Endodermal cell (in vitro differentiated cells): ENCODE results near the gene LNX1. TPM values are rescaled to one million over a fixed set of nuclear protein-coding genes. Genes with fewer than 3 reads are reported as not detected.

Source experiments
- DNase-seq: peaks from one replicate; pipeline ENCODE4 v3.0.0-alpha.2; 2017
- H3K27ac ChIP-seq: 2 replicates; pipeline ENCODE4 v1.5.1; 2013; ENCODE audit warnings: mild to moderate bottlenecking, low read depth, low read length, moderate library complexity
- H3K27me3 ChIP-seq: 2 replicates; pipeline ENCODE4 v1.6.1; 2013; ENCODE audit warnings: mild to moderate bottlenecking, low read length, moderate library complexity; ENCODE audit not compliant: insufficient read depth, control insufficient read depth, poor library complexity, severe bottlenecking
- H3K36me3 ChIP-seq: 2 replicates; pipeline ENCODE4 v1.7.0; 2013; ENCODE audit warnings: mild to moderate bottlenecking, low read length, moderate library complexity; ENCODE audit not compliant: control insufficient read depth, insufficient read depth
- H3K4me1 ChIP-seq: one replicate; pipeline ENCODE4 v1.7.0; 2013; ENCODE audit warnings: low read length; ENCODE audit not compliant: control insufficient read depth, insufficient read depth
- H3K4me3 ChIP-seq: 2 replicates; pipeline ENCODE4 v1.5.1; 2013; ENCODE audit warnings: mild to moderate bottlenecking, low read length, moderate library complexity
- H3K9ac ChIP-seq: 2 replicates; pipeline ENCODE4 v1.6.1; 2013; ENCODE audit warnings: mild to moderate bottlenecking, low read length, moderate library complexity; ENCODE audit not compliant: poor library complexity, severe bottlenecking; ENCODE audit errors: extremely low read depth
- H3K9me3 ChIP-seq: 2 replicates; pipeline ENCODE4 v1.6.1; 2013; ENCODE audit warnings: mild to moderate bottlenecking, low read length, moderate library complexity; ENCODE audit not compliant: control insufficient read depth
- H3K27ac Mint-ChIP-seq: 2 replicates; pipeline ENCODE4 v1.8.0; 2020; ENCODE audit warnings: mixed read lengths
- H3K27me3 Mint-ChIP-seq: 2 replicates; pipeline ENCODE4 v1.8.0; 2021; ENCODE audit warnings: mild to moderate bottlenecking, mixed read lengths; ENCODE audit not compliant: insufficient read depth
- H3K36me3 Mint-ChIP-seq: 2 replicates; pipeline ENCODE4 v1.8.0; 2020; ENCODE audit warnings: low read depth, mixed read lengths
- H3K4me1 Mint-ChIP-seq: 2 replicates; pipeline ENCODE4 v1.8.0; 2020; ENCODE audit warnings: mixed read lengths
- H3K4me3 Mint-ChIP-seq: 2 replicates; pipeline ENCODE4 v1.8.0; 2020; ENCODE audit warnings: mild to moderate bottlenecking, moderate library complexity, mixed read lengths
- H3K9me3 Mint-ChIP-seq: 2 replicates; pipeline ENCODE4 v1.8.0; 2020; ENCODE audit warnings: mild to moderate bottlenecking, mixed read lengths
- CTCF ChIP-seq: fragments of 200-600 bp; sonication (generic); conservative IDR thresholded peaks from 2 replicates; pipeline ENCODE4 v1.5.0; 2021; ENCODE audit warnings: antibody characterized with exemption, mild to moderate bottlenecking
- WGBS, 2 experiments: methylation state at CpG; one replicate each; pipeline versions ENCODE4 v1.1.5 to v1.1.7; 2013; ENCODE audit warnings: missing lambda C conversion rate in 2 of 2, mixed read lengths in 1 of 2; ENCODE audit not compliant: insufficient coverage in 1 of 2, insufficient read length in 1 of 2; 5-methylcytosine and 5-hydroxymethylcytosine counted together
- total RNA-seq, 2 donors: library from RNA; stranded (reverse); fragmentation: NEBNext Ultra II Directional in 1 of 2; extraction: Animal tissue kit (Norgen Biotek cat#: 25700) in 1 of 2; gene quantifications; 2 replicates in 1 of 2; 3 replicates in 1 of 2; pipeline ENCODE4 v1.2.1, GENCODE V29; 2021

The LNX1 gene
- total RNA-seq, 2 donors from 2014 or later, result 4.4 to 5.4 TPM

GRCh38 chr4:53527326-53527725 lies 64.0 kb downstream of the LNX1 start:
- Mint-ChIP-seq H3K36me3 (no peaks in the 10 kb centered on the region), H3K9me3 (no peaks in the 10 kb centered on the region), H3K4me3 (no peak overlapping the region), H3K27ac (no peak overlapping the region), H3K27me3 (no peaks in the 10 kb centered on the region), H3K4me1 (peaks cover 57% of the 10 kb centered on the region)
- Histone ChIP-seq H3K9me3 (no peaks in the 10 kb centered on the region), H3K27ac (no peak overlapping the region), H3K4me1 (peaks cover 22% of the 10 kb centered on the region), H3K4me3 (peak overlapping the region; percentile 5), H3K36me3 (no peaks in the 10 kb centered on the region), H3K9ac (no peak overlapping the region), H3K27me3 (no peaks in the 10 kb centered on the region)
- no peak for DNase-seq
- 47 to 80% methylated on average over 1 of the region's 1 CpG for WGBS, 2 experiments
- TF ChIP-seq CTCF, result no peak

- TF ChIP-seq CTCF, result no peak
- H3K27me3 Mint-ChIP-seq, result no peaks in the 10 kb centered on the region
- Histone ChIP-seq H3K27me3 (no peaks in the 10 kb centered on the region), H3K4me3 (no peak overlapping the region), H3K4me1 (peaks cover 18% of the 10 kb centered on the region), H3K36me3 (no peaks in the 10 kb centered on the region), H3K9me3 (no peaks in the 10 kb centered on the region), H3K27ac (no peak overlapping the region), H3K9ac (no peak overlapping the region)
- H3K4me3 Mint-ChIP-seq, result no peak overlapping the region
- H3K4me1 Mint-ChIP-seq, result peaks cover 46% of the 10 kb centered on the region
- DNase-seq, result no peak
- no peaks in the 10 kb centered on the region for H3K36me3 Mint-ChIP-seq
- no peak overlapping the region for H3K27ac Mint-ChIP-seq
- H3K9me3 Mint-ChIP-seq, result no peaks in the 10 kb centered on the region
Measured at GRCh38 chr4:53522334-53522733, 69.0 kb downstream of the LNX1 start.

- H3K4me1 ChIP-seq, result peaks cover 8% of the 10 kb centered on the region
- H3K4me3 ChIP-seq, result peak overlapping the region; percentile 24
- DNase-seq, result peak; percentile 85
- Mint-ChIP-seq H3K27ac (peak overlapping the region; percentile 56), H3K9me3 (no peaks in the 10 kb centered on the region), H3K27me3 (no peaks in the 10 kb centered on the region), H3K36me3 (no peaks in the 10 kb centered on the region), H3K4me3 (peak overlapping the region; percentile 4), H3K4me1 (peaks cover 28% of the 10 kb centered on the region)
- no peaks in the 10 kb centered on the region for H3K36me3 ChIP-seq
- peak overlapping the region; percentile 11 for H3K9ac ChIP-seq
- H3K9me3 ChIP-seq, result no peaks in the 10 kb centered on the region
- no peak overlapping the region for H3K27ac ChIP-seq
- 40% methylated on average over 5 to 6 of the region's 6 CpGs for WGBS, 2 experiments
- no peaks in the 10 kb centered on the region for H3K27me3 ChIP-seq
- TF ChIP-seq CTCF, result no peak
Measured at GRCh38 chr4:53520116-53520515, 71.2 kb downstream of the LNX1 start.
